C4-2B (cell line): ENCODE measurements around the gene MED16.

Experiments used
- H3K27ac ChIP-seq: fragments of 450-650 bp; 2 replicates; pipeline ENCODE4 v1.5.1; 2017
- ZFX ChIP-seq: fragments of 450-650 bp; IDR thresholded peaks from 2 replicates; pipeline ENCODE4 v1.6.1; 2017
- TF ChIP-seq, protein P1 (sequence below): fragments of 450-650 bp; conservative IDR thresholded peaks from 2 replicates; pipeline ENCODE4 v1.5.1; 2017; ENCODE audit warnings: mild to moderate bottlenecking

Gene MED16

GRCh38 chr19:913080-913748 is 20.2 kb upstream of the MED16 start, which contains the start of gene R3HDM4:
TSS of gene R3HDM4 (minus strand) at chr19:913219. CDS start at chr19:913157, 62 bp downstream.
- peak within 1 kb of the TSS; percentile 78 for H3K27ac ChIP-seq
- TF ChIP-seq, protein P1, sequence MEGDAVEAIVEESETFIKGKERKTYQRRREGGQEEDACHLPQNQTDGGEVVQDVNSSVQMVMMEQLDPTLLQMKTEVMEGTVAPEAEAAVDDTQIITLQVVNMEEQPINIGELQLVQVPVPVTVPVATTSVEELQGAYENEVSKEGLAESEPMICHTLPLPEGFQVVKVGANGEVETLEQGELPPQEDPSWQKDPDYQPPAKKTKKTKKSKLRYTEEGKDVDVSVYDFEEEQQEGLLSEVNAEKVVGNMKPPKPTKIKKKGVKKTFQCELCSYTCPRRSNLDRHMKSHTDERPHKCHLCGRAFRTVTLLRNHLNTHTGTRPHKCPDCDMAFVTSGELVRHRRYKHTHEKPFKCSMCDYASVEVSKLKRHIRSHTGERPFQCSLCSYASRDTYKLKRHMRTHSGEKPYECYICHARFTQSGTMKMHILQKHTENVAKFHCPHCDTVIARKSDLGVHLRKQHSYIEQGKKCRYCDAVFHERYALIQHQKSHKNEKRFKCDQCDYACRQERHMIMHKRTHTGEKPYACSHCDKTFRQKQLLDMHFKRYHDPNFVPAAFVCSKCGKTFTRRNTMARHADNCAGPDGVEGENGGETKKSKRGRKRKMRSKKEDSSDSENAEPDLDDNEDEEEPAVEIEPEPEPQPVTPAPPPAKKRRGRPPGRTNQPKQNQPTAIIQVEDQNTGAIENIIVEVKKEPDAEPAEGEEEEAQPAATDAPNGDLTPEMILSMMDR, result no peak
- TF ChIP-seq ZFX, result peak; percentile 71; the same call in 1 of the 2 replicates

- H3K27ac ChIP-seq, result peak overlapping the region; percentile 78
- TF ChIP-seq, protein P1, result no peak
- no peak for TF ChIP-seq ZFX
Measured at GRCh38 chr19:912181-913079, 19.4 kb upstream of the MED16 start.

DNA sequence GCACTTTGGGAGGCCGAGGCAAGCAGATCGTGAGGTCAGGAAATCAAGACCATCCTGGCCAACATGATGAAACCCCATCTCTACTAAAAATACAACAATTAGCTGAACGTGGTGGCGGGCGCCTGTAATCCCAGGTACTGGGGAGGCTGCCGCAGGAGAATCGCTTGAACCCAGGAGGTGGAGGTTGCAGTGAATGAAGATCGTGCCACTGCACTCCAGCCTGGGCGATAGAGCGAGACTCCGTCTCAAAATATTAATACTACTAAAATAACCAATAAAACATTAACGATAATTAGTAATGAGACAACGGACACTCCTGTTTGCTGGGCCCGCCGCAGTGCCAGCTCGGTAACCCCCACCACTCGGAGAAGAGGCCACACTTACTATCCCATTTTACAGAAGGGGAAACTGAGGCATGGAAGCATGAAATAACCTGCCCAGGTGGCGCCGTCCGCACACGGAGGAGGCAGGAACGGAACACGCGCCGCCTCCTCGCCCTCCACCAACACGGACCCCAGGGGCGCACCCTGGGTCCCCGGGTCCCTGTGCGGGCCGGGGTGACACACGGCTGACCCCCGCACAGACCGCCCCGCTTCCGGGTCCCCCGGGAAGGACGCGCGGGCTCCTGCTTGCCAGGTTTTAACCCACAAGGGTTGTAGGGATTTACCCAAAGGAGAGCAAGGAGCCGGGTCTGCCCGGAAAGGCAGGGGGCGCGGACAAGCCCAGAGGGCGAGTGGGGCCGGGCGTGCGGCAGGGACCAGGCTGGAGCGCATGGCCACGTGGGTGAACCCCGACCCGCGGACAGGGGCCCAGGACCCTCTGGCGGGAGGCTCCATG is 18.4 kb upstream of the MED16 start:
- TF ChIP-seq ZFX, result no peak
- TF ChIP-seq, protein P1, result no peak
- no peak overlapping the region for H3K27ac ChIP-seq

DNA sequence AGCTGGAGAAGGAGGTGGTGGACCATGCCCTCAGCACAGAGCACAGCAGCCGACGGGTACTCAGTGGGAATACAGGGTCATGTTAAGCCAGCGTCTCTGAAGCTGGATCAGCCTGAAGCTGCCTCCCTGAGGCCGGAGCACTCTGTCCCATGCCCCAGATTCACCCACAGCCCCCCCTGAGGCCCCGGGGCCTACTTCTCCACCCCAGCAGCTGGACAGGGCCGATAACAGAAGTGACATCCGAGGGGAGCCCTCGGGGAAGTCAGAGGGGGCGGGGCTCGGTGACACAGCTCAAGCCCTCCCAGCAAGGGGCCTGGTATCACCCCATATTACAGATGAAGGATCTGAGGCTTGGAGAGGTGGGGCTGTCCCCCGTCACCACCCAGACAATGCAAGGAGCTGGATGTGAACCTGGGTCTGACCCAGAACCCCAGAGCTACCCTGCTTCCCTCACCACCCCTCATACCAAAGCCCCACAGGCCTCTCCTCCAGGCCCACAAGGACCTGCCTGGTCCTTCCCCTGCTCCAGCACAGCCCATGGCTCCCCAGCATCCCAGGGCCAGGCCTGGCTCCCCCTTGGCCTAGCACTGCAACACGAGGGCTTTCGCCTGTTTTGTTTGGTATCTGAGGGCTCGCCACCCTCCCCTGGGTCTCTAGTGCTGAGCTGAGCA is 14.3 kb upstream of the MED16 start:
- no peak overlapping the region for H3K27ac ChIP-seq
- TF ChIP-seq, protein P1, result no peak
- no peak for TF ChIP-seq ZFX

DNA sequence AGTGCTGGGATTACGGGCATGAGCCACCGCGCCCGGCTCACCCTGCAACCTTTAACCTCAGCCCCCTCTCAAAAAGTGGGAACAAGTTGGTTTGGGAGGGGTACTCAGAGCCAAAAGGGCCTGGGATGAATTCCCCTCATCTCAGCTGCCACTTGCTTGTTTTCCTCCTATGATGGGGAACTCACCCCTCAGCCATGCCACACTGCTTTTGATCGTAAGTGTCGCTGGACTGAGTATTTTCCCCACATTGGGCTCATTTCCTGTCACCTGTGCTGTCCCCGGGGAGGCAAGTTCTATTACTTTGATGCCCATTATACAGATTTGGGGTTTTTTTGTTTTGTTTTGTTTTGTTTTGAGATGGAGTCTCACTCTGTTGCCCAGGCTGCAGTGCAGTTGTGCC is 13.5 kb upstream of the MED16 start:
- no peak for TF ChIP-seq ZFX
- TF ChIP-seq, protein P1, result no peak
- H3K27ac ChIP-seq, result no peak overlapping the region

DNA sequence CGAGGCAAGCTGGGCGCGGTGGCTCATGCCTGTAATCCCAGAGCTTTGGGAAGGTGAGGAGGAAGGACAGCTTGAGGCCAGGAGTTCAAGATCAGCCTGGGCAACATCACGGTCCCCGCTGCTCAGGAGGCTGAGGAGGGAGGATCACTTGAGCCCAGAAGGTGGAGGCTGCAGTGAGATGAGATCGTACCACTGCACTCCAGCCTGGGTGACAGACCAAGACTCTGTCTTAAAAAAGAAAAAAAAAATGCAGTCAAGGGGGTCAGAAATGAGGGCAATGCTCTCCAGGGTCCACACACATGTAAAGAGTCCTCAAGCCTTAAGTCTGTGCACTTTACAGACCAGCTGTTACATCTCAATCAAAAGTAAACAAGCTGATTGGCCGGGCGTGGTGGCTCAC is 11.6 kb upstream of the MED16 start:
- no peak overlapping the region for H3K27ac ChIP-seq
- TF ChIP-seq, protein P1, result no peak
- no peak for TF ChIP-seq ZFX
